Muscle layer of colon (tissue), 2 donors: ENCODE measurements around the gene LANCL2.
"Not testable (repeated sequence)": the region's sequence is repeated elsewhere in the genome, so short reads cannot be mapped to it uniquely, and the experiment has no call there.

Source experiments
- H3K27ac ChIP-seq: one replicate; pipeline ENCODE4 v1.7.0; 2013; ENCODE audit warnings: low read depth, mild to moderate bottlenecking, low read length, moderate library complexity
- H3K27me3 ChIP-seq, 2 donors: one replicate each; pipeline ENCODE4 v1.7.0; 2013; ENCODE audit warnings: low read length in 2 of 2, mild to moderate bottlenecking in 2 of 2; ENCODE audit not compliant: insufficient read depth in 2 of 2, control insufficient read depth in 1 of 2
- H3K36me3 ChIP-seq: one replicate; pipeline ENCODE4 v1.7.0; 2013; ENCODE audit warnings: mild to moderate bottlenecking, low read length; ENCODE audit not compliant: insufficient read depth
- H3K4me1 ChIP-seq: one replicate; pipeline ENCODE4 v1.7.0; 2013; ENCODE audit warnings: mild to moderate bottlenecking, low read length; ENCODE audit not compliant: insufficient read depth
- H3K4me3 ChIP-seq, 2 donors: one replicate each; pipeline ENCODE4 v1.7.0; 2013; ENCODE audit warnings: low read length in 2 of 2, low read depth in 1 of 2, mild to moderate bottlenecking in 1 of 2, moderate library complexity in 1 of 2
- H3K9ac ChIP-seq: one replicate; pipeline ENCODE4 v1.7.0; 2013; ENCODE audit warnings: low read length
- H3K9me3 ChIP-seq: one replicate; pipeline ENCODE4 v1.7.0; 2013; ENCODE audit warnings: mild to moderate bottlenecking, low read length
- donor health status: abdominal sarcoma.
- donor health status: Adenocarcinoma of cecum.

LANCL2 gene

DNA sequence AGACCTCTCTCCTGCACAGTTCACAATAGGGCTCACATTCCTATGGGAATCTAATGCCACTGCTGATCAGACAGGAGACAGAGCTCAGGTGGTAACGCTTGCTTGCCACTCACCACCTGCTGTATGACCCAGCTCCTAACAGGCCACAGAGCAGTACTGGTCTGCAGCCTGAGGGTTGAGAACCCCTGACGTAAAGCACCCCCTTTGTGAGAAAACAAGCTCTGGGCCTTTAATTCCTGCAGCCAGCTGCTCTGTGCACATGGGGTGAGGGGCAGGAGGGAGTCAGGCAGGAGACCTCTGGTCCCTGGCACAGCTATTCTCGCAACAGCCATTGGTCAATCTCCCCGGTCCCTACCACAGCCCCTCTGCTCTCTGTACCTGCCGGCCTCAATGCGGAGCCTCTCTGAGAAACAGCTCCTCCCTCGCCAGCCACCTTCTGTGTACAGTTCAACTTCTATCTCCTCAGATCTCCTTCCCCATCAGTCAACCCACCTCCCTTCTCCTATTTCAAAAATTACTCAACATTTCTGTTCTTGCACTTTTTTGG, 102.0 kb downstream of the LANCL2 start:
- Histone ChIP-seq H3K27ac (no peak overlapping the region), H3K4me3 (no peak overlapping the region), H3K36me3 (peaks cover 10% of the 10 kb centered on the region), H3K9me3 (no peaks in the 10 kb centered on the region), H3K9ac (no peak overlapping the region), H3K27me3 (no peaks in the 10 kb centered on the region), H3K4me1 (no peaks in the 10 kb centered on the region)

DNA sequence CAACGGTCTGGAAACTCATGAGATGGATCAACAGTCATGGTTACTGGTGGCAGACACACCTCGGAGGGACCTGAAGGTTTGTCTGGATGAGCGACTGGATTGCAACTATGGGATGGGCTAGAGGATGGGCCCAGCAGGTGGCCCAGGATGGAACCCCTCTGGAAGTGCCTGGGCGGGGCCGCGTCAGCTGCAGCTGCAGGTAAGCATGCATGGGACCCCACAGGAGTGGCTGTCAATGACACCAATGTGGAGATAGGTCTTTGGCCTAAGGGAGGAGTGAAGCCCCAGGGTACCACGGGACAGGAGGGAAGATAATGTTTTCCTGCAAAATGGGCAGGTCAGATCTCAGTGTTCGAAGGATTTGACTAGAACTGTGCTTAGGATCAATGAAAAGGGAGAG, 103.4 kb downstream of the LANCL2 start:
- H3K9ac ChIP-seq: no peak overlapping the region
- no peaks in the 10 kb centered on the region for H3K9me3 ChIP-seq
- H3K36me3 ChIP-seq: peaks cover 10% of the 10 kb centered on the region
- no peaks in the 10 kb centered on the region for H3K27me3 ChIP-seq
- no peak overlapping the region for H3K27ac ChIP-seq
- no peaks in the 10 kb centered on the region for H3K4me1 ChIP-seq
- H3K4me3 ChIP-seq: no peak overlapping the region

DNA sequence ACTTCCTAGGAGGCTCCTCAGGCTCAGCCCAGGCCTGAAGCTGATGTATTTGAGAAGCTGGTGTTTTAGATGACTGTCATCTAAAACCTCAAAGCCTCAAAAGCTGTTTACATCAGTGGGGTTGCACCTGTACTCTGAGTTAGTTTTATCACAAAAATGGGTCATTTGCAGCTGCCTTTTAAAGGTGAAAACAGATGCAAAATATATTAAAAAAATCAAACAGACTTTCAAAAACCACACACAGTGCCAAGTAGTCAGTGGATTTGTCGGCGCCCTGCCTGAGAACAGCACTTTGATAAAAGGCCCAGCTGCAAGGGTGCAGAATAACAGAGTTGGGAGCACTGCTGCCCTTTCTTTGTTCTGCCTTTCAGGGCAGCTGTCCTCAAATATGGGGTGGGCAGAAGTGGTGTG, 104.1 kb downstream of the LANCL2 start:
- no peaks in the 10 kb centered on the region for H3K27me3 ChIP-seq
- no peaks in the 10 kb centered on the region for H3K9me3 ChIP-seq
- peaks cover 7% of the 10 kb centered on the region for H3K36me3 ChIP-seq
- no peak overlapping the region for H3K9ac ChIP-seq
- no peak overlapping the region for H3K27ac ChIP-seq
- no peak overlapping the region for H3K4me3 ChIP-seq
- H3K4me1 ChIP-seq: no peaks in the 10 kb centered on the region

DNA sequence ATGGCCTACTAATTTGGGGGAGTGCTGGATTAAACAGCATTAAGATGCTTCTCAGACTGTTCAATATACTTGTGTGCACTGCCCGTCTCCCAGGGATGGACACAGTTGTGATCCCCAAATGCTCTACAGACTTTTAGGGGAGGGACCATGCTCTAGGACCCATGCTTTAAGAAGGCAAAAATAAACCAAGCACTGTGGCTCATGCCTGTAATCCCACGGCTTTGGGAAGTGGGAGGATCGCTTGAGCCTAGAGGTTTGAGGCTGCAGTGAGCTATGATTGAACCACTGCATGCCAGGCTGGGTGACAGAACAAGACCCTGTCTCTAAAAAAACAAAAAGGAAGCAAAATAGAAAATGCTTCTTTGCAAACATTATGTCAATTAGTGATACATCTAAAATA, 104.6 kb downstream of the LANCL2 start:
- Histone ChIP-seq H3K27ac (no peak overlapping the region), H3K27me3 (no peaks in the 10 kb centered on the region), H3K4me1 (no peaks in the 10 kb centered on the region), H3K9me3 (no peaks in the 10 kb centered on the region), H3K9ac (no peak overlapping the region), H3K4me3 (no peak overlapping the region), H3K36me3 (peaks cover 4% of the 10 kb centered on the region)

DNA sequence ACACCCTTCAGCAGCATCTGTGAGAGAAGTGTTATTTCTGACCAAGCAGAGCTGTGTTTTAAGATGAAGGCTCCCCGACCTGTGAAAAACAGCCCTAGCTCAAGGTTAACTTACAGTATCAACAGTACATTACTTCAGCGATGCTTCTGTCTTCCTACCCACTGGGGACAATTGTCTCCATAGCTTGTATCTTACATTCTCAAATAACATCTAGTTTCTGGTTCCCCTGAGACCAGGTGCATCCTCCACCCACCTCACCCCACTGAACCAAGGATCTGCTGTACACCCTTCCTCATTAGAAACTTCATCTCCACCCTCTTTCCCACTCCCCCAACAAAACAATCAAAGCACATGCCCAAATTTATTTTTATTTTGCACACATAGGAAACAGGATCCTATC, 105.1 kb downstream of the LANCL2 start:
- Histone ChIP-seq H3K4me3 (no peak overlapping the region), H3K27ac (no peak overlapping the region), H3K27me3 (no peaks in the 10 kb centered on the region), H3K9me3 (no peaks in the 10 kb centered on the region), H3K4me1 (no peaks in the 10 kb centered on the region), H3K36me3 (peaks cover 4% of the 10 kb centered on the region), H3K9ac (no peak overlapping the region)

DNA sequence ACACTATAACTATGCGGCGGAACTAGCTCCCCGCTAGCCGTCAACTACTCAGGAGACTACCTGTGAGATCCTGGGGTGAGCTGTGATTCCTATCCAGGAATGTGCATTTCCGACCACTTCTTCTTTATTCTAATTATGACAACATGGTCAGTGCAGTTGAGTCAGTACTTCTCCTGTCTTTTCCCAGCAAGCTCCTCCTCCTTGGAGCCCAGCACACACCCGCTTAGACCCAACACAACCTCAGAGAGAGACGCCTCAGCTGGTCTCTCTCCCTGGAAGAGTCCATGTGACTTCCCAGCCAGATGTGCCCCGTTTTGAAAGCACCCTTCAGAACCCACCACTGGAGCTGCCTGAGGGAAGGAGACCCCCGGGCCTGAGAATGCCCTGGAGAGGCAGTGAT, 106.5 kb downstream of the LANCL2 start:
- not testable (repeated sequence) for H3K36me3 ChIP-seq, H3K4me1 ChIP-seq, H3K9ac ChIP-seq, H3K4me3 ChIP-seq, H3K9me3 ChIP-seq, H3K27me3 ChIP-seq, H3K27ac ChIP-seq

DNA sequence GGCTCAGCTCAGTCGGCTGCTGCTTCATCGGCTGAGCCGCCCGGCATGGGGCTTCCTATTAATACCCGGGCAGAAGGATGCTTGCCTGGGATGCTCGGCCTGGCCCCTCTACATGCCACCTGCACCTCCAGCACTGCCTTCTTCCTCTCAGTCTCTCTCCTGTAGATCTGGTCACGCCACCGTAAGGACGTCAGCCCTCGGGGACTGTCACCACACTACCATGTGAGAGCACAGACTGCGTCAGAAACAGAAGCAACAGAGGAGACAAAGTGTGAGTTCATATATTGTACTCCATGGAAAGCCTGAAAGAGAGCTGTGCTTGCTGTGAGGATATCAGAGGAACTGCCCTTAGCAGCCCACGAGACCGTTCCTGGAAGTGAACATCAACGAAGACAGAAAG, 107.3 kb downstream of the LANCL2 start:
- not testable (repeated sequence) for H3K36me3 ChIP-seq, H3K4me3 ChIP-seq, H3K9me3 ChIP-seq, H3K27me3 ChIP-seq, H3K27ac ChIP-seq, H3K9ac ChIP-seq, H3K4me1 ChIP-seq

DNA sequence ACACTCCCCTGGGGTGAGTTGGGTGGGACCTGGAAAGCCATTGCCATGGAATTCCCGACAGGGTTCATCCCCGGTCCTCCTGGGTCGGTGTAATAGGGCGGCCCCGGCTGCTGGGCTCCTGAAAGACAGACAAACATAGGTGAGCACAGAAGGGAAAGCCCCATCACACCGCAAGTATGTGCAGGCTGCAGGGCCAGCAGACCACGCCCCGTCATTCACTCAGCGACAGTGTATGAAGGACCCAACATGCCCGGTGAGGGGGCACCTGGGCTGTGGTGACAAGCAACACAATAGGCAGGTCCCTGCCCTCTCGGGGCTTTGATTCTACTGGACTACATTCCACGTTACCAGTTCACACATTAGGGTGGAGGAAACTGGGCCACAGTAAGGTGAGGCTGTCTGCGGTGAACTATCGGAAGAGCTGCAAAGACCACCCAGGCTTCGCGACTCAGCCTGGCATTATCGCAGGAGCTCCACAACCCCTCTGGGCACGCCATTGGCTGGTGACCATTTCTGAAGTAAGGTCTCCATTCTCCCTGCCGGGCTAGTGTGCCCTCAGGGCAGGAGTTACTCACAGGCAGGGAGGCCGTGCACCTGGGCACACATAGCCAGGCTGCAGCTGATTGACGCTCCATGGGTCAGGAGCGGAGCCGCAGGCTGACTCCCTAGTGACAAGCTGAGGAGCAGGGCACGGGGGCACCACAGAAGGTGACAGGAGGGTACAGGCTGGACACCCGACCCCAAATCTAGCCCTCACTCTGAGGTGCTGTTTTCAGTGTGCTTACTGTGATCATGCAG, 108.0 kb downstream of the LANCL2 start:
- H3K27ac ChIP-seq: no peak overlapping the region
- no peaks in the 10 kb centered on the region for H3K4me1 ChIP-seq
- H3K9ac ChIP-seq: no peak overlapping the region
- H3K36me3 ChIP-seq: peaks cover 4% of the 10 kb centered on the region
- no peaks in the 10 kb centered on the region for H3K9me3 ChIP-seq
- no peak overlapping the region for H3K4me3 ChIP-seq
- H3K27me3 ChIP-seq: no peaks in the 10 kb centered on the region

DNA sequence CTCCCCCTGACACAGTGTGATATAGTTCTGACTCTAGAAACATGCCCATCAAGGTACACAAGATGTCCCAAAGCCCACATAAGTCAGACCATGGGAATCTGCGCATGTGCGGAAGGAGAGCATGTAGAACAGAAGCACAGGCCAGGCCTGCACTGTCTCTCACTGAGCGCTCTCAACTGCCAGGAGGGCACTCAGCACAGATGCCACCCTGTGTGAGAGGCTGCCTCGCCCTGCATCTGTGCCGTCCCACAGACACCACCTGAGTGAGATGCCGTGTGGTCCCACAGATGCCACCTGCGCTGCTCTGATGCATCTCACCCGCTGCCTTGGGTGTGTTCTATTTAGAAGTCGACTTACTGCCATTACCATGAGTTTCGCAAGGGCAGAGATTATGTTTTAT, 108.8 kb downstream of the LANCL2 start:
- Histone ChIP-seq H3K27me3 (no peaks in the 10 kb centered on the region), H3K4me3 (no peak overlapping the region), H3K36me3 (peaks cover 4% of the 10 kb centered on the region), H3K9ac (no peak overlapping the region), H3K4me1 (no peaks in the 10 kb centered on the region), H3K9me3 (no peaks in the 10 kb centered on the region), H3K27ac (no peak overlapping the region)

DNA sequence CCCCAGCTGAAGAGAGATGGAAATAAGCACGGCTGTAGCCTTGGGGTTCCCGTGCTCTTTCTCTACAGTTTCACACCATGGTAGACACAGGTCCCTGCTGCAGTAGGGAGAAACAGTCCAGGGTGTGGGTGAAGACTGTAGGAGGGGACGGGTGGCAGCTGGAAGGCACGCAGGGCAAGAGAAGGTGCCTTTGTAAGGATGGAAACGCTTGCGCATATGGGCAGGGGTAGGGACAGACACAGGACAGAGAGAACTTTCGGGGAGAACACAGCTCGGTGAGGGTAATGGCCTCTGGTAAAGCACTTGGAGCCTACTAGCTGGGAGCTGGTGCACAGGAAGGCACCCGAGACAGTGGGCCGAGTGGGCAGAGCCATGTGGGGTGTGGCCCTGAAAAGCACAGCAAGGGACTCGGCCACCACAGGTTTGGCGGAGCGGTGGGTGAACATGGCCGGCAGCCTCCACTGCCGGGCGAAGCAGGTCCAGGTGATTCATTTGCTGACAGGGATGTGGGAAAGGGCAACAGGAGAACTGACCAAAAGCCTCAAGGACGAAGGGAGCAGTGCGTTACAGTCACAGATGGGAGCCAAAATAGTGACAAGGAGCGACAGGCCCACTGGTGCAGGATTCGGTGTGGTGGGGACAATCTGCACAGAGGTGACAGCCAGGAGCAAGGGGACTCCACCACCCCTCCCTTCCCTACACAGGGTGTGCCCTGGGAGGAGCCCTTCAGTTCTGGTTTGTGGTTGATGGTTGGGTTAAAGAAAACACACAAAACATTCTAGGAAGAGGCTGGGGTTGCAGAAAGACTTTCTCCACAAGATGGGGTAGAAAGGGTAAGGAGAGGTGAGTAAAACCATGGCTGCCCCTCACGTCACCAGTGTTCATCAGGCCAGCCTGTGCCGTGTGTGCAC, 110.1 kb downstream of the LANCL2 start:
- peaks cover 4% of the 10 kb centered on the region for H3K36me3 ChIP-seq

DNA sequence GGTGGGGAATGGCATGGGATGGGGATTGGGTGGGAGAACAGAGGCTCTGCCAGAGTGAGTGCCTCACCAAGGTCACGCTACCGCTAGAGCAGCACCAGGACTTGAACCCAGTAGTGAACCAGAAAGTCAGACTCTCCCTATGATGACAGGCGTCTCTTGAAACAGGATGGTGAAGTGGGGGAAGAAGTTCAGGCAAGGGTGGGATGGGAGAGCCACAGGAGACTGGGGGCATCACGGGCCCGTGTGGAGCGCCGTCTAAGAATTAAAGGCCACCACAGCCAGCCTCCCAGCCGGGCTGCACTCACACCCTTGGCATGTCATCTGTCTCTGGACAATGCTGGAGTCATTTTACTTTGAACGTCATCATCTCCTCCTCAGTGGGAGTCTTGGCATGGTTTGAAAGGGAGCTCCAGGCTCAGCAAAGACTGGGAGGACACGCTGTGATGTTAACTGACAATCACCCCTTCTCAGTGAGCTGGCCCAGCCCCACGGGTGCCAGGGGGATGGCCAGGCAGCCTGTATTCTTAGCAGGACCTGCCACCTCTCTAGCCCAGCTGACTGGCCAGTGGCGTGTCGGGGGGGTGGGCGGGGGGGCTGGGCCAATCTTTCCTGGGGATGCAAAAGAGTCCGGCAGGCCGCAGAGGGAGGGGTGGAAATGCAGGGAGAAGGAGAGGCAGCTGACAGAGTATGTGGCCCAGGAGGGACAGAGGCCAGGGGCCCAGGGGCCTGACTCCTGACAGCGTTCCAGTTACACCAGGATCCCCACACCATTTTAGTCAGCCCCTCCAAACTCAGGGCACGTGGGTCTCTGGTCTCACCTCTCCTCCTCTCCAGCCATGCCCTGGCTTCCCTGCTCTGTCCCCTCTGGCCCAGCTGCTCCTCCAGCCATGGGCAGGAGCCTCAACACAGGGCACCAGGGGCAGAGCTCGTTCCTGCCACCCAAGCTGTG, 111.0 kb downstream of the LANCL2 start:
- peaks cover 4% of the 10 kb centered on the region for H3K36me3 ChIP-seq
- H3K9ac ChIP-seq: no peak overlapping the region
- H3K27ac ChIP-seq: no peak overlapping the region
- H3K4me1 ChIP-seq: no peaks in the 10 kb centered on the region
- H3K4me3 ChIP-seq: no peak overlapping the region
- no peaks in the 10 kb centered on the region for H3K27me3 ChIP-seq
- H3K9me3 ChIP-seq: no peaks in the 10 kb centered on the region

More for the DNA sequence above, 110.1 kb downstream of the LANCL2 start:
- no peaks in the 10 kb centered on the region for H3K9me3 ChIP-seq
- H3K9ac ChIP-seq: no peak overlapping the region
- no peaks in the 10 kb centered on the region for H3K4me1 ChIP-seq
- H3K27me3 ChIP-seq: no peaks in the 10 kb centered on the region
- no peak overlapping the region for H3K27ac ChIP-seq
- H3K4me3 ChIP-seq: no peak overlapping the region
